Loucy (cell line): ENCODE data around the gene BEND7.

Experiments
- H2AFZ ChIP-seq: fragments of 200-600 bp; sonication (generic); 2 replicates; pipeline ENCODE4 v1.6.0; 2016; ENCODE audit warnings: antibody characterized with exemption, mild to moderate bottlenecking, low read length, moderate library complexity
- H3F3A ChIP-seq: fragments of 200-600 bp; 2 replicates; pipeline ENCODE4 v1.6.0; 2016; ENCODE audit warnings: antibody characterized with exemption, low read depth, mild to moderate bottlenecking
- H3K27me3 ChIP-seq: fragments of 200-600 bp; sonication (generic); 2 replicates; pipeline ENCODE4 v1.6.1; 2014; ENCODE audit warnings: low read length, mild to moderate bottlenecking; ENCODE audit not compliant: insufficient read depth, poor library complexity, severe bottlenecking
- H3K36me3 ChIP-seq: fragments of 200-600 bp; sonication (generic); 2 replicates; pipeline ENCODE4 v1.6.1; 2016; ENCODE audit warnings: low read length; ENCODE audit not compliant: insufficient read depth
- H3K4me1 ChIP-seq: fragments of 200-600 bp; sonication (generic); 2 replicates; pipeline ENCODE4 v1.5.1; 2014; ENCODE audit warnings: low read length, mild to moderate bottlenecking; ENCODE audit not compliant: insufficient read depth, poor library complexity, severe bottlenecking
- H3K4me2 ChIP-seq: fragments of 200-600 bp; sonication (generic); 2 replicates; pipeline ENCODE4 v1.6.0; 2014; ENCODE audit warnings: antibody characterized with exemption, low read length, low read depth, mild to moderate bottlenecking; ENCODE audit not compliant: poor library complexity, severe bottlenecking
- H3K4me3 ChIP-seq: fragments of 200-600 bp; sonication (generic); 2 replicates; pipeline ENCODE4 v1.5.1; 2014; ENCODE audit warnings: low read length, mild to moderate bottlenecking, mixed read lengths; ENCODE audit not compliant: poor library complexity, severe bottlenecking
- H3K79me2 ChIP-seq: fragments of 200-600 bp; sonication (generic); 2 replicates; pipeline ENCODE4 v1.6.1; 2014; ENCODE audit warnings: low read length; ENCODE audit not compliant: insufficient read depth
- H3K9ac ChIP-seq: fragments of 200-600 bp; sonication (generic); 2 replicates; pipeline ENCODE4 v1.6.0; 2014; ENCODE audit warnings: mild to moderate bottlenecking, low read depth, low read length, moderate library complexity; ENCODE audit not compliant: poor library complexity, severe bottlenecking
- H3K9me2 ChIP-seq: fragments of 200-600 bp; sonication (generic); replicated peaks from 2 replicates; pipeline ENCODE4 v1.6.1; 2016; ENCODE audit warnings: low read depth, low read length, mixed read lengths
- H3K9me3 ChIP-seq: fragments of 200-600 bp; sonication (generic); 2 replicates; pipeline ENCODE4 v1.6.1; 2014; ENCODE audit warnings: mild to moderate bottlenecking, antibody characterized with exemption, low read length, low read depth; ENCODE audit not compliant: insufficient read depth
- H4K20me1 ChIP-seq: fragments of 200-600 bp; sonication (generic); 2 replicates; pipeline ENCODE4 v1.6.0; 2014; ENCODE audit warnings: antibody characterized with exemption, low read length, mild to moderate bottlenecking; ENCODE audit not compliant: insufficient read depth, poor library complexity, severe bottlenecking
- EZH2phosphoT487 ChIP-seq: fragments of 200-600 bp; IDR thresholded peaks from 2 replicates; pipeline ENCODE4 v1.6.1; 2018; ENCODE audit warnings: antibody characterized with exemption, mild to moderate bottlenecking, moderate library complexity, borderline replicate concordance
- TF ChIP-seq, protein P1 (sequence below): fragments of 200-600 bp; sonication (generic); conservative IDR thresholded peaks from 2 replicates; pipeline ENCODE4 v1.5.1; 2014; ENCODE audit warnings: mild to moderate bottlenecking, antibody characterized with exemption, low read length

The BEND7 gene

DNA sequence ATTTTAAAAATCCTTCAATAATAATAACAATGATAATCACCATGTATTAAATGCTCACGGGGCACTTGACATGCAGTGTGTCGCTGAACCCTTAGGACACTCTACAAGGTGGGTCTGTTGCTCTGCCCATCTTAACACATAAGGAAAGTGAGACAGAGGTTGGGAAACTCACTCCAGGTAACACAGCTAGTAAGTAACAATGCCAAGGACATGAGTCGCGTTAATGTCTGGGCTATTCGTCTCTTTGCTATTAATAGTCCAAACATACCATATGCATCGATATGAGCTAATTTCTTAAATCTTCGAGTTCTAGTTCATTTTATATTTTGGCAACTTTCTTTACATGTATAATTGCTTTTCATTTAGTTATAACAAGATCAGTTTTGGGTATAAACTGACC, 79.5 kb downstream of the BEND7 start:
- Histone ChIP-seq H3K36me3 (no peaks in the 10 kb centered on the region), H3K27me3 (no peaks in the 10 kb centered on the region), H3K79me2 (no peaks in the 10 kb centered on the region), H3K9me3 (no peaks in the 10 kb centered on the region), H3K9ac (no peak overlapping the region), H3F3A (no peaks in the 10 kb centered on the region), H3K4me1 (no peaks in the 10 kb centered on the region), H3K9me2 (no peaks in the 10 kb centered on the region), H3K4me2 (no peak overlapping the region), H2AFZ (no peak overlapping the region), H4K20me1 (no peaks in the 10 kb centered on the region), H3K4me3 (no peak overlapping the region)
- TF ChIP-seq EZH2phosphoT487: no peak
- TF ChIP-seq, protein P1, sequence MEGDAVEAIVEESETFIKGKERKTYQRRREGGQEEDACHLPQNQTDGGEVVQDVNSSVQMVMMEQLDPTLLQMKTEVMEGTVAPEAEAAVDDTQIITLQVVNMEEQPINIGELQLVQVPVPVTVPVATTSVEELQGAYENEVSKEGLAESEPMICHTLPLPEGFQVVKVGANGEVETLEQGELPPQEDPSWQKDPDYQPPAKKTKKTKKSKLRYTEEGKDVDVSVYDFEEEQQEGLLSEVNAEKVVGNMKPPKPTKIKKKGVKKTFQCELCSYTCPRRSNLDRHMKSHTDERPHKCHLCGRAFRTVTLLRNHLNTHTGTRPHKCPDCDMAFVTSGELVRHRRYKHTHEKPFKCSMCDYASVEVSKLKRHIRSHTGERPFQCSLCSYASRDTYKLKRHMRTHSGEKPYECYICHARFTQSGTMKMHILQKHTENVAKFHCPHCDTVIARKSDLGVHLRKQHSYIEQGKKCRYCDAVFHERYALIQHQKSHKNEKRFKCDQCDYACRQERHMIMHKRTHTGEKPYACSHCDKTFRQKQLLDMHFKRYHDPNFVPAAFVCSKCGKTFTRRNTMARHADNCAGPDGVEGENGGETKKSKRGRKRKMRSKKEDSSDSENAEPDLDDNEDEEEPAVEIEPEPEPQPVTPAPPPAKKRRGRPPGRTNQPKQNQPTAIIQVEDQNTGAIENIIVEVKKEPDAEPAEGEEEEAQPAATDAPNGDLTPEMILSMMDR: no peak

- H3K9ac ChIP-seq: no peak overlapping the region
- no peaks in the 10 kb centered on the region for H3K4me1 ChIP-seq
- H3K27me3 ChIP-seq: no peaks in the 10 kb centered on the region
- no peaks in the 10 kb centered on the region for H3K36me3 ChIP-seq
- no peak overlapping the region for H2AFZ ChIP-seq
- H3F3A ChIP-seq: no peaks in the 10 kb centered on the region
- no peaks in the 10 kb centered on the region for H3K9me3 ChIP-seq
- no peaks in the 10 kb centered on the region for H3K79me2 ChIP-seq
- no peak overlapping the region for H3K4me3 ChIP-seq
- H3K9me2 ChIP-seq: no peaks in the 10 kb centered on the region
- H4K20me1 ChIP-seq: no peaks in the 10 kb centered on the region
- TF ChIP-seq, protein P1: no peak
- no peak for TF ChIP-seq EZH2phosphoT487
- H3K4me2 ChIP-seq: no peak overlapping the region
Observed at GRCh38 chr10:13448216-13448615, 80.6 kb downstream of the BEND7 start.

DNA sequence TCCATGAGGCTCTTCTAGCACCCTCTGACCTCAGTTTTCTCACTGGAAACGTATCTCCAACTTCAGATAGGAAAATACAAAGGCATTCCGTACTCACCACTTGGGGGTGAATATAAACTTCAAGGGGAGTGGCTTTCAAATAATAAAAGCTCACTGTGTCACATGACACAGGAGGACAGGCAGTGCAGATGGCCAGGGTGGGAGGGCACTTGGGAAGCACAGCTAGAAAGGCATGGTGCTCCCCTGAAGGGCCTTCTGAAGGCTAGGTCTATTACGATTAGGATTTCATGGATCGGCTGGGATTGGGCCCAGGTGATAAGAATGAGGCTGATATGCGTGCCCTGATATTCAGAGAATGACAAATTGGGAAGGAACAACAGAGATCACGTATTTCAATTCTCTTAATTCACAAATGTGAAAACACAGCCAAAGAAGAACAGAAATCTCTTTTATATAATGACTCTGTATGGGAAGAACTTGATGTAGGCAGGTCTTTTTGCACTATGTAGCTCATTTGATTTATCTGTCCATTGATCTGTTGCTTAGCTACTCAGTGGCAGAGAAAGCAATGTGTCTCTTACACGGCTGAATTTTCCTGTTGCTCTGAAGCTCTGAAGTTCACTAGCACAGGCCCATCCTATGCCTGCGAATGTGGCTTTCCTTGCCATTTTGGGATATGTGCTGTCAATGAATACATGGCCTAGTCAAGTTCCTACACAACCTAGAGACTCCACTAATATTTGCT, 83.0 kb downstream of the BEND7 start:
- no peak overlapping the region for H3K4me2 ChIP-seq
- TF ChIP-seq EZH2phosphoT487: no peak
- TF ChIP-seq, protein P1: no peak
- H3F3A ChIP-seq: no peaks in the 10 kb centered on the region
- no peak overlapping the region for H3K9ac ChIP-seq
- no peaks in the 10 kb centered on the region for H3K36me3 ChIP-seq
- H2AFZ ChIP-seq: no peak overlapping the region
- no peaks in the 10 kb centered on the region for H3K9me3 ChIP-seq
- no peaks in the 10 kb centered on the region for H3K9me2 ChIP-seq
- no peaks in the 10 kb centered on the region for H3K79me2 ChIP-seq
- H4K20me1 ChIP-seq: no peaks in the 10 kb centered on the region
- H3K4me3 ChIP-seq: no peak overlapping the region
- no peaks in the 10 kb centered on the region for H3K27me3 ChIP-seq
- H3K4me1 ChIP-seq: no peaks in the 10 kb centered on the region
